Measurements from ENCODE around the gene ACOXL. TPM values are rescaled to one million over a fixed set of nuclear protein-coding genes. Genes with fewer than 3 reads are reported as not detected.
A peak's percentile ranks its signal among the peaks of the same experiment; 100 is the strongest.

The ACOXL gene
- total and polyA plus RNA-seq, 9 of the 15 experiments (the other 6 are each of a cell fraction or from before 2014, with no cell fraction given), result 0.31 to 0.56 TPM; not detected in 7

DNA sequence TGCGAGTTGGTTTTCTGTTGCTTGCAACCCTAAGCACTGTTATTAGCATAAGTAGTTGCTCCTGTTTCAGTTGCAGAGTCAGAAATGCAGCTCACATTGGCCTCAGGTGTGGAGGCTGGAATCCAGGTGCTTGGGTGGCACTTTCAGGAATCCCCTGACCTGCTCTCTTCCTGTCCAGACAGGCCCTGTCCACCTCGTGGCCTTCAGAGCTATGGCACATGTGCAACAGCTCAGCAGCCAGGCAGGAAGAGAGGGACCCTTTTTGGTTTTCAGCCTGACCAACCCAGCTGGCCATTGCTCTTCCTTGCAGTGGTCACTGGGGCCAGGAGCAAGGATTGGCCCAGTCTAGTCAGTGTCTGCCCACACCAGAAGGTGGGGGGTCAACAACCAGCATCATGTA, 12.7 kb downstream of the ACOXL start:
- Histone ChIP-seq H3K36me3 (ENCODE audit: control insufficient read depth, insufficient read depth, low read length) (no peaks in the 10 kb centered on the region), H2AFZ (ENCODE audit: low read depth, low read length) (peak overlapping the region; percentile 75; the same call in 1 of the 2 replicates), H3K9ac (ENCODE audit: insufficient read depth in 1 of 2, low read depth in 2 of 2, low read length in 2 of 2) (no peak overlapping the region), H3K4me2 (ENCODE audit: insufficient read depth, low read length) (no peak overlapping the region), H3K27me3 (ENCODE audit: control insufficient read depth in 2 of 2, insufficient read depth in 2 of 2, low read length in 2 of 2) (peaks cover 16 to 19% of the 10 kb centered on the region in 2 experiments), H3K27ac (ENCODE audit: extremely low read depth, low read depth, low read length) (no peak overlapping the region), H3K9me3 (replicated peaks; ENCODE audit: control insufficient read depth, insufficient read depth, low read depth, low read length) (no peaks in the 10 kb centered on the region), H3K4me3 (no peak overlapping the region), H4K20me1 (replicated peaks; ENCODE audit: control insufficient read depth, insufficient read depth, low read length) (no peaks in the 10 kb centered on the region), H3K4me1 (replicated peaks in 1 of 2; ENCODE audit: control insufficient read depth in 2 of 2, insufficient read depth in 2 of 2, low read length in 2 of 2) (peaks cover 0 to 28% of the 10 kb centered on the region in 2 experiments; a peak in 4 of 5 replicates), H3K9me1 (ENCODE audit: control insufficient read depth, insufficient read depth, low read length) (no peaks in the 10 kb centered on the region), H3K79me2 (ENCODE audit: control insufficient read depth, insufficient read depth, low read length) (no peaks in the 10 kb centered on the region)
- ATAC-seq, result no peak
- no peak for TF ChIP-seq SMAD3 (CRISPR knock-in tag; conservative IDR thresholded peaks at IDR 0.05)
- TF ChIP-seq, protein P1, sequence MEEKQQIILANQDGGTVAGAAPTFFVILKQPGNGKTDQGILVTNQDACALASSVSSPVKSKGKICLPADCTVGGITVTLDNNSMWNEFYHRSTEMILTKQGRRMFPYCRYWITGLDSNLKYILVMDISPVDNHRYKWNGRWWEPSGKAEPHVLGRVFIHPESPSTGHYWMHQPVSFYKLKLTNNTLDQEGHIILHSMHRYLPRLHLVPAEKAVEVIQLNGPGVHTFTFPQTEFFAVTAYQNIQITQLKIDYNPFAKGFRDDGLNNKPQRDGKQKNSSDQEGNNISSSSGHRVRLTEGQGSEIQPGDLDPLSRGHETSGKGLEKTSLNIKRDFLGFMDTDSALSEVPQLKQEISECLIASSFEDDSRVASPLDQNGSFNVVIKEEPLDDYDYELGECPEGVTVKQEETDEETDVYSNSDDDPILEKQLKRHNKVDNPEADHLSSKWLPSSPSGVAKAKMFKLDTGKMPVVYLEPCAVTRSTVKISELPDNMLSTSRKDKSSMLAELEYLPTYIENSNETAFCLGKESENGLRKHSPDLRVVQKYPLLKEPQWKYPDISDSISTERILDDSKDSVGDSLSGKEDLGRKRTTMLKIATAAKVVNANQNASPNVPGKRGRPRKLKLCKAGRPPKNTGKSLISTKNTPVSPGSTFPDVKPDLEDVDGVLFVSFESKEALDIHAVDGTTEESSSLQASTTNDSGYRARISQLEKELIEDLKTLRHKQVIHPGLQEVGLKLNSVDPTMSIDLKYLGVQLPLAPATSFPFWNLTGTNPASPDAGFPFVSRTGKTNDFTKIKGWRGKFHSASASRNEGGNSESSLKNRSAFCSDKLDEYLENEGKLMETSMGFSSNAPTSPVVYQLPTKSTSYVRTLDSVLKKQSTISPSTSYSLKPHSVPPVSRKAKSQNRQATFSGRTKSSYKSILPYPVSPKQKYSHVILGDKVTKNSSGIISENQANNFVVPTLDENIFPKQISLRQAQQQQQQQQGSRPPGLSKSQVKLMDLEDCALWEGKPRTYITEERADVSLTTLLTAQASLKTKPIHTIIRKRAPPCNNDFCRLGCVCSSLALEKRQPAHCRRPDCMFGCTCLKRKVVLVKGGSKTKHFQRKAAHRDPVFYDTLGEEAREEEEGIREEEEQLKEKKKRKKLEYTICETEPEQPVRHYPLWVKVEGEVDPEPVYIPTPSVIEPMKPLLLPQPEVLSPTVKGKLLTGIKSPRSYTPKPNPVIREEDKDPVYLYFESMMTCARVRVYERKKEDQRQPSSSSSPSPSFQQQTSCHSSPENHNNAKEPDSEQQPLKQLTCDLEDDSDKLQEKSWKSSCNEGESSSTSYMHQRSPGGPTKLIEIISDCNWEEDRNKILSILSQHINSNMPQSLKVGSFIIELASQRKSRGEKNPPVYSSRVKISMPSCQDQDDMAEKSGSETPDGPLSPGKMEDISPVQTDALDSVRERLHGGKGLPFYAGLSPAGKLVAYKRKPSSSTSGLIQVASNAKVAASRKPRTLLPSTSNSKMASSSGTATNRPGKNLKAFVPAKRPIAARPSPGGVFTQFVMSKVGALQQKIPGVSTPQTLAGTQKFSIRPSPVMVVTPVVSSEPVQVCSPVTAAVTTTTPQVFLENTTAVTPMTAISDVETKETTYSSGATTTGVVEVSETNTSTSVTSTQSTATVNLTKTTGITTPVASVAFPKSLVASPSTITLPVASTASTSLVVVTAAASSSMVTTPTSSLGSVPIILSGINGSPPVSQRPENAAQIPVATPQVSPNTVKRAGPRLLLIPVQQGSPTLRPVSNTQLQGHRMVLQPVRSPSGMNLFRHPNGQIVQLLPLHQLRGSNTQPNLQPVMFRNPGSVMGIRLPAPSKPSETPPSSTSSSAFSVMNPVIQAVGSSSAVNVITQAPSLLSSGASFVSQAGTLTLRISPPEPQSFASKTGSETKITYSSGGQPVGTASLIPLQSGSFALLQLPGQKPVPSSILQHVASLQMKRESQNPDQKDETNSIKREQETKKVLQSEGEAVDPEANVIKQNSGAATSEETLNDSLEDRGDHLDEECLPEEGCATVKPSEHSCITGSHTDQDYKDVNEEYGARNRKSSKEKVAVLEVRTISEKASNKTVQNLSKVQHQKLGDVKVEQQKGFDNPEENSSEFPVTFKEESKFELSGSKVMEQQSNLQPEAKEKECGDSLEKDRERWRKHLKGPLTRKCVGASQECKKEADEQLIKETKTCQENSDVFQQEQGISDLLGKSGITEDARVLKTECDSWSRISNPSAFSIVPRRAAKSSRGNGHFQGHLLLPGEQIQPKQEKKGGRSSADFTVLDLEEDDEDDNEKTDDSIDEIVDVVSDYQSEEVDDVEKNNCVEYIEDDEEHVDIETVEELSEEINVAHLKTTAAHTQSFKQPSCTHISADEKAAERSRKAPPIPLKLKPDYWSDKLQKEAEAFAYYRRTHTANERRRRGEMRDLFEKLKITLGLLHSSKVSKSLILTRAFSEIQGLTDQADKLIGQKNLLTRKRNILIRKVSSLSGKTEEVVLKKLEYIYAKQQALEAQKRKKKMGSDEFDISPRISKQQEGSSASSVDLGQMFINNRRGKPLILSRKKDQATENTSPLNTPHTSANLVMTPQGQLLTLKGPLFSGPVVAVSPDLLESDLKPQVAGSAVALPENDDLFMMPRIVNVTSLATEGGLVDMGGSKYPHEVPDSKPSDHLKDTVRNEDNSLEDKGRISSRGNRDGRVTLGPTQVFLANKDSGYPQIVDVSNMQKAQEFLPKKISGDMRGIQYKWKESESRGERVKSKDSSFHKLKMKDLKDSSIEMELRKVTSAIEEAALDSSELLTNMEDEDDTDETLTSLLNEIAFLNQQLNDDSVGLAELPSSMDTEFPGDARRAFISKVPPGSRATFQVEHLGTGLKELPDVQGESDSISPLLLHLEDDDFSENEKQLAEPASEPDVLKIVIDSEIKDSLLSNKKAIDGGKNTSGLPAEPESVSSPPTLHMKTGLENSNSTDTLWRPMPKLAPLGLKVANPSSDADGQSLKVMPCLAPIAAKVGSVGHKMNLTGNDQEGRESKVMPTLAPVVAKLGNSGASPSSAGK (IDR thresholded peaks at IDR 0.05), result peak; percentile 51; the same call in 1 of the 2 replicates
- 10% methylated on average over 2 of the region's 2 CpGs for WGBS (ENCODE audit: insufficient coverage, low coverage, missing lambda C conversion rate)
- in situ Hi-C loops (cut with MboI) (no loop called here), intact Hi-C loops (cut with micrococcal nuclease) (no loop called here)
- DNase-seq (ENCODE audit: extremely low read depth in 1 of 4, low spot score in 3 of 4), result no peak
- no TSS peak for BruUV-seq (replicated peaks)
- POLR2A ChIA-PET, result no interaction called here
- CTCF ChIA-PET (ENCODE audit: low intra/inter-chr PET ratio), result no interaction called here
- FAIRE-seq, result no peak

All from K562 (cell line).